ENCODE results near the gene TMIGD1. TPM values are rescaled to one million over a fixed set of nuclear protein-coding genes. Genes with fewer than 3 reads are reported as not detected.

TMIGD1 gene
- total RNA-seq, 1 experiment from 2014 or later, result not detected

DNA sequence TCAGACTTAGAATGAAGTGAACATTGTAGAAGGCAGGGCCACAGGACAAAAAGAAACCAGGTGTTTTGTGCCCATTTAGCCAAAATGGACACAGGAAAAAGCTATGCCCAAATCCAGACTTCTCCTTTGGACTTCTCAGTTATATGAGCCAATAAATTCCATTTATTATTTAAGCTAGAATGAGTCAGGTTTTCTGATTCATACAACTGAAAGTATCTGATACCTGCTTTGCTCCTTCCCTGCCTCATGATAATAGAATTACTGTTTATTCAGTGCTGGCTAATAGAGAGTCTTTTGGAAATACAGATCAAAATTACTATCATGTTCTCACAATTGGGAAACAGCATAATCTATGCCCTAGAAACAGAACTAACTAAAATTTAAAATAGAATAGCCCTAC is 36.1 kb upstream of the TMIGD1 start:
- intact Hi-C loops (cut with micrococcal nuclease), result no loop called here
- no peaks in the 10 kb centered on the region for H3K79me2 ChIP-seq (ENCODE audit: insufficient read depth, low read length)
- peaks cover 3% of the 10 kb centered on the region; the same call in 1 of the 2 replicates for H3K9me2 ChIP-seq (ENCODE audit: insufficient read depth)
- H4K20me1 ChIP-seq (ENCODE audit: insufficient read depth), result no peaks in the 10 kb centered on the region
- ChIA-PET RAD21 (ENCODE audit: low non-redundant PET in 1 of 2, low total read pairs in 2 of 2, uncharacterized antibody in 2 of 2, unreplicated experiment in 2 of 2) (no interaction called here), POLR2A (no interaction called here), CTCF (no interaction called here)
- no peak for ATAC-seq
- H3K36me3 ChIP-seq (ENCODE audit: control insufficient read depth in 1 of 2, insufficient read depth in 2 of 2, low read length in 2 of 2), result no peaks in the 10 kb centered on the region
- no peak overlapping the region for H2AFZ ChIP-seq (ENCODE audit: low read depth, low read length, poor library complexity, severe bottlenecking)
- TF ChIP-seq ELF1 (IDR thresholded peaks at IDR 0.05; ENCODE audit: borderline replicate concordance, low read depth) (no peak), CEBPB (IDR thresholded peaks at IDR 0.05; ENCODE audit: low read depth) (no peak), ZFX (IDR thresholded peaks at IDR 0.05) (no peak)
- BruUV-seq (replicated peaks), result no TSS peak
- no peak overlapping the region for H3K27ac ChIP-seq (ENCODE audit: low read depth, low read length)
- H3K4me2 ChIP-seq (ENCODE audit: low read length), result 0 out of 2 replicates have a peak overlapping the region, but pooled peaks have one; percentile 18
- H3K9me3 ChIP-seq (ENCODE audit: control insufficient read depth in 1 of 2, insufficient read depth in 1 of 2, low read depth in 1 of 2, low read length in 2 of 2), result no peaks in the 10 kb centered on the region
- H3K4me3 ChIP-seq (replicated peaks in 1 of 2; ENCODE audit: low read depth in 1 of 2, low read length in 2 of 2), result no peak overlapping the region
- no peak overlapping the region for H3K9ac ChIP-seq (ENCODE audit: low read length)
- H3K27me3 ChIP-seq (ENCODE audit: insufficient read depth, low read length), result no peaks in the 10 kb centered on the region
- DNase-seq (ENCODE audit: low read depth, low spot score), result no peak
- H3K4me1 ChIP-seq (ENCODE audit: control insufficient read depth in 1 of 2, insufficient read depth in 2 of 2, low read length in 2 of 2), result peaks cover 0 to 25% of the 10 kb centered on the region in 2 experiments; a peak in 2 of 4 replicates

GRCh38 chr17:30368912-30369720 is 35.3 kb upstream of the TMIGD1 start:
- no TSS peak for BruUV-seq (replicated peaks)
- ChIA-PET POLR2A (no interaction called here), CTCF (no interaction called here), RAD21 (ENCODE audit: low non-redundant PET in 1 of 2, low total read pairs in 2 of 2, uncharacterized antibody in 2 of 2, unreplicated experiment in 2 of 2) (no interaction called here)
- ATAC-seq (no peak), DNase-seq (ENCODE audit: low read depth, low spot score) (no peak)
- Histone ChIP-seq H3K27me3 (ENCODE audit: insufficient read depth, low read length) (no peaks in the 10 kb centered on the region), H3K9me3 (ENCODE audit: control insufficient read depth in 1 of 2, insufficient read depth in 1 of 2, low read depth in 1 of 2, low read length in 2 of 2) (no peaks in the 10 kb centered on the region), H3K4me1 (ENCODE audit: control insufficient read depth in 1 of 2, insufficient read depth in 2 of 2, low read length in 2 of 2) (peaks cover 0 to 25% of the 10 kb centered on the region in 2 experiments; a peak in 2 of 4 replicates), H3K4me2 (ENCODE audit: low read length) (no peak overlapping the region), H3K79me2 (ENCODE audit: insufficient read depth, low read length) (no peaks in the 10 kb centered on the region), H3K4me3 (replicated peaks in 1 of 2; ENCODE audit: low read depth in 1 of 2, low read length in 2 of 2) (no peak overlapping the region), H3K27ac (ENCODE audit: low read depth, low read length) (no peak overlapping the region), H3K36me3 (ENCODE audit: control insufficient read depth in 1 of 2, insufficient read depth in 2 of 2, low read length in 2 of 2) (no peaks in the 10 kb centered on the region), H2AFZ (ENCODE audit: low read depth, low read length, poor library complexity, severe bottlenecking) (no peak overlapping the region), H3K9me2 (ENCODE audit: insufficient read depth) (peaks cover 3% of the 10 kb centered on the region; the same call in 1 of the 2 replicates), H4K20me1 (ENCODE audit: insufficient read depth) (no peaks in the 10 kb centered on the region), H3K9ac (ENCODE audit: low read length) (no peak overlapping the region)
- intact Hi-C loops (cut with micrococcal nuclease), result no loop called here
- TF ChIP-seq SIN3A (IDR thresholded peaks at IDR 0.05; ENCODE audit: low read depth), result no peak
- no peak for TF ChIP-seq POLR2AphosphoS5 (IDR thresholded peaks at IDR 0.05; ENCODE audit: low read depth, low read length)
- no peak for TF ChIP-seq TCF7L2 (IDR thresholded peaks at IDR 0.05; ENCODE audit: borderline replicate concordance, extremely low read depth, insufficient read depth, insufficient read length)
- TF ChIP-seq MAX (IDR thresholded peaks at IDR 0.05), result no peak
- TF ChIP-seq ZBTB33 (IDR thresholded peaks at IDR 0.05; ENCODE audit: extremely low read depth, insufficient replicate concordance, low read length), result no peak
- no peak for TF ChIP-seq REST (IDR thresholded peaks at IDR 0.05; ENCODE audit: low read depth)
- no peak for TF ChIP-seq FOSL1 (IDR thresholded peaks at IDR 0.05; ENCODE audit: low read depth)
